H1 (cell line): ENCODE data around the gene GANC. TPM values are rescaled to one million over a fixed set of nuclear protein-coding genes. Genes with fewer than 3 reads are reported as not detected.

Experiments used
- CTCF ChIA-PET: fragments of 300-600 bp; sonication (Branson Sonifier 250); formaldehyde crosslinking; loops from one replicate; lab custom pipeline; 2021; ENCODE audit not compliant: partially characterized antibody; lab: Charles Lee
- POLR2A ChIA-PET: fragments of 300-600 bp; sonication (Branson Sonifier 250); formaldehyde crosslinking; loops from one replicate; lab custom pipeline; 2021; ENCODE audit warnings: inconsistent platforms; ENCODE audit not compliant: partially characterized antibody; lab: Charles Lee
- DNase-seq, 2 experiments: peaks; one replicate each; pipeline versions ENCODE4 v3.0.0 to v3.0.0-alpha.2; 2010 to 2022; ENCODE audit warnings: low spot score in 2 of 2, low read depth in 1 of 2, mixed read lengths in 1 of 2
- FAIRE-seq: peaks from 2 replicates; lab custom pipeline; 2011; peaks lifted over from hg19 to GRCh38; lab: Jason Lieb, UNC
- H2AFZ ChIP-seq: 2 replicates; pipeline ENCODE4 v1.8.1; 2012; ENCODE audit warnings: low read length, inconsistent platforms
- H2AK5ac ChIP-seq: 2 replicates; pipeline ENCODE4 v1.6.1; 2013; ENCODE audit warnings: low read depth, low read length
- H2BK120ac ChIP-seq: replicated peaks from 2 replicates; pipeline ENCODE3; 2013; ENCODE audit warnings: low read depth, low read length, inconsistent platforms
- H2BK12ac ChIP-seq: 2 replicates; pipeline ENCODE4 v1.6.1; 2013; ENCODE audit warnings: low read depth, low read length
- H2BK15ac ChIP-seq: 2 replicates; pipeline ENCODE4 v1.6.1; 2013; ENCODE audit warnings: low read length
- H2BK20ac ChIP-seq: 2 replicates; pipeline ENCODE4 v1.6.1; 2013; ENCODE audit warnings: low read length
- H2BK5ac ChIP-seq: 2 replicates; pipeline ENCODE4 v1.6.1; 2013; ENCODE audit warnings: low read depth, low read length
- H3K14ac ChIP-seq: 2 replicates; pipeline ENCODE4 v1.6.1; 2013; ENCODE audit warnings: inconsistent platforms; ENCODE audit not compliant: insufficient read length
- H3K18ac ChIP-seq: 2 replicates; pipeline ENCODE4 v1.6.1; 2013; ENCODE audit warnings: low read length; ENCODE audit errors: extremely low read depth
- H3K23ac ChIP-seq: 2 replicates; pipeline ENCODE4 v1.6.1; 2013; ENCODE audit warnings: inconsistent platforms; ENCODE audit not compliant: insufficient read length
- H3K23me2 ChIP-seq: 2 replicates; pipeline ENCODE4 v1.6.1; 2013; ENCODE audit warnings: low read depth, low read length
- H3K27ac ChIP-seq: 2 replicates; pipeline ENCODE4 v1.6.1; 2011; ENCODE audit warnings: low read depth, low read length, inconsistent platforms
- H3K27me3 ChIP-seq, 4 experiments: replicated peaks in 1 of 4; 1 replicate in 1 of 4; 2 replicates in 3 of 4; pipeline versions ENCODE4 v1.6.1 to v1.8.1; 2011 to 2013; ENCODE audit warnings: low read length in 3 of 4, mild to moderate bottlenecking in 3 of 4, inconsistent platforms in 2 of 4, mixed read lengths in 2 of 4, moderate library complexity in 1 of 4; ENCODE audit not compliant: control insufficient read depth in 3 of 4, insufficient read depth in 3 of 4; ENCODE audit errors: extremely low read depth in 1 of 4
- H3K36me3 ChIP-seq, 4 experiments: 2 replicates each; pipeline versions ENCODE4 v1.6.1 to v1.8.1; 2011 to 2013; ENCODE audit warnings: mild to moderate bottlenecking in 4 of 4, low read length in 3 of 4, moderate library complexity in 2 of 4, control low read depth in 1 of 4, inconsistent platforms in 1 of 4; ENCODE audit not compliant: insufficient read depth in 4 of 4, control insufficient read depth in 2 of 4
- H3K4ac ChIP-seq: replicated peaks from 2 replicates; pipeline ENCODE3; 2013; ENCODE audit warnings: low read length, low read depth, mixed read lengths, inconsistent platforms; ENCODE audit not compliant: insufficient read length
- H3K4me1 ChIP-seq, 4 experiments: replicated peaks in 1 of 4; 1 replicate in 1 of 4; 2 replicates in 3 of 4; pipeline versions ENCODE4 v1.6.1 to v1.8.1; 2011 to 2013; ENCODE audit warnings: low read length in 3 of 4, inconsistent platforms in 2 of 4, mixed read lengths in 1 of 4; ENCODE audit not compliant: insufficient read depth in 4 of 4, control insufficient read depth in 3 of 4
- H3K4me2 ChIP-seq, 2 experiments: 2 replicates each; pipeline versions ENCODE4 v1.6.1 to v1.8.1; 2011 to 2013; ENCODE audit warnings: low read depth in 2 of 2, low read length in 2 of 2, control low read depth in 1 of 2, inconsistent platforms in 1 of 2, mild to moderate bottlenecking in 1 of 2; ENCODE audit not compliant: insufficient read depth in 1 of 2
- H3K4me3 ChIP-seq, 4 experiments: fragments of 200-600, 300-600 bp in 1 of 4; sonication (generic), shearing (Covaris generic), sonication (Bioruptor Twin) in 1 of 4; 2 replicates each; pipeline versions ENCODE4 v1.5.1 to v1.8.1; 2011 to 2016; ENCODE audit warnings: low read length in 4 of 4, low read depth in 3 of 4, control low read depth in 2 of 4, inconsistent platforms in 2 of 4, mild to moderate bottlenecking in 2 of 4, mixed read lengths in 1 of 4, moderate library complexity in 1 of 4; ENCODE audit not compliant: insufficient read depth in 2 of 4; ENCODE audit errors: extremely low read depth in 1 of 4
- H3K56ac ChIP-seq: replicated peaks from 2 replicates; pipeline ENCODE3; 2013; ENCODE audit warnings: low read depth, mild to moderate bottlenecking, mixed read lengths, low read length, inconsistent platforms; ENCODE audit not compliant: insufficient read length
- H3K79me1 ChIP-seq: 2 replicates; pipeline ENCODE4 v1.6.1; 2013; ENCODE audit warnings: low read depth, low read length, control low read depth
- H3K79me2 ChIP-seq, 2 experiments: 2 replicates each; pipeline versions ENCODE4 v1.6.1 to v1.8.1; 2012 to 2013; ENCODE audit warnings: low read length in 2 of 2, mild to moderate bottlenecking in 2 of 2, inconsistent platforms in 1 of 2; ENCODE audit not compliant: insufficient read depth in 2 of 2, control insufficient read depth in 1 of 2
- H3K9ac ChIP-seq, 4 experiments: replicated peaks in 1 of 4; 1 replicate in 1 of 4; 2 replicates in 3 of 4; pipeline versions ENCODE4 v1.6.1 to v1.8.1; 2011 to 2013; ENCODE audit warnings: low read depth in 3 of 4, low read length in 3 of 4, control low read depth in 2 of 4, mild to moderate bottlenecking in 2 of 4, moderate library complexity in 2 of 4, inconsistent platforms in 1 of 4; ENCODE audit errors: extremely low read depth in 1 of 4
- H3K9me3 ChIP-seq, 2 experiments: 2 replicates each; pipeline versions ENCODE4 v1.6.1 to v1.8.1; 2012 to 2013; ENCODE audit warnings: mild to moderate bottlenecking in 2 of 2, moderate library complexity in 2 of 2, control low read depth in 1 of 2, inconsistent platforms in 1 of 2, low read depth in 1 of 2, low read length in 1 of 2, mixed read lengths in 1 of 2; ENCODE audit not compliant: insufficient read depth in 2 of 2
- H4K20me1 ChIP-seq, 2 experiments: replicated peaks in 1 of 2; 2 replicates each; pipeline versions ENCODE3 to v1.8.1; 2011 to 2013; ENCODE audit warnings: inconsistent platforms in 2 of 2, low read length in 2 of 2, mild to moderate bottlenecking in 1 of 2; ENCODE audit not compliant: insufficient read depth in 2 of 2, control insufficient read depth in 1 of 2
- H4K5ac ChIP-seq: 2 replicates; pipeline ENCODE4 v1.6.1; 2013; ENCODE audit warnings: low read length, low read depth, mixed read lengths, inconsistent platforms; ENCODE audit not compliant: insufficient read length
- H4K8ac ChIP-seq: 2 replicates; pipeline ENCODE4 v1.8.0; 2013; ENCODE audit warnings: mild to moderate bottlenecking, moderate library complexity, low read length, inconsistent platforms; ENCODE audit not compliant: insufficient read depth; ENCODE audit errors: extremely low read depth
- H4K91ac ChIP-seq: replicated peaks from 2 replicates; pipeline ENCODE3; 2013; ENCODE audit warnings: low read length, mixed read lengths, inconsistent platforms; ENCODE audit not compliant: insufficient read length
- ATF2 ChIP-seq: IDR thresholded peaks from 2 replicates; pipeline ENCODE4 v1.6.1; 2012; ENCODE audit warnings: low read length, inconsistent platforms
- BACH1 ChIP-seq: IDR thresholded peaks from 2 replicates; pipeline ENCODE4 v1.6.1; 2012; ENCODE audit warnings: low read length, improper control_type of control experiment
- BRCA1 ChIP-seq: IDR thresholded peaks from 2 replicates; pipeline ENCODE4 v1.6.1; 2012; ENCODE audit warnings: low read depth, low read length, improper control_type of control experiment
- CBX5 ChIP-seq: fragments of 300-800, 300-1000 bp; sonication (generic); IDR thresholded peaks from 2 replicates; pipeline ENCODE4 v1.7.1; 2016; ENCODE audit warnings: antibody characterized with exemption, low read length, low read depth
- CHD2 ChIP-seq: IDR thresholded peaks from 2 replicates; pipeline ENCODE4 v1.6.1; 2012; ENCODE audit warnings: low read length, improper control_type of control experiment
- GABPA ChIP-seq: IDR thresholded peaks from 2 replicates; pipeline ENCODE4 v1.6.1; 2011; ENCODE audit warnings: mild to moderate bottlenecking, low read length, moderate library complexity, borderline replicate concordance; ENCODE audit not compliant: insufficient read depth
- GTF2F1 ChIP-seq: IDR thresholded peaks from 2 replicates; pipeline ENCODE4 v1.6.1; 2012; ENCODE audit warnings: low read depth, low read length, improper control_type of control experiment, borderline replicate concordance
- HDAC2 ChIP-seq, 2 experiments: fragments of 300-600 bp in 1 of 2; sonication (generic) in 1 of 2; IDR thresholded peaks; 2 replicates each; pipeline ENCODE4 v1.6.1; 2011 to 2012; ENCODE audit warnings: low read depth in 2 of 2, low read length in 2 of 2, mild to moderate bottlenecking in 2 of 2, moderate library complexity in 2 of 2, borderline replicate concordance in 1 of 2, inconsistent platforms in 1 of 2
- KDM4A ChIP-seq: IDR thresholded peaks from one replicate; pipeline ENCODE4 v1.7.1; 2012; ENCODE audit warnings: low read depth, mild to moderate bottlenecking, moderate library complexity, low read length, inconsistent platforms; ENCODE audit not compliant: severe bottlenecking
- KDM5A ChIP-seq: fragments of 200-600 bp; IDR thresholded peaks from 2 replicates; pipeline ENCODE4 v1.7.1; 2012; ENCODE audit warnings: mild to moderate bottlenecking, low read length, inconsistent platforms, mixed read lengths
- TAF7 ChIP-seq: optimal IDR thresholded peaks from 2 replicates; pipeline ENCODE3; 2011; ENCODE audit warnings: low read depth, mild to moderate bottlenecking, inconsistent platforms, low read length, moderate library complexity, borderline replicate concordance
- TCF12 ChIP-seq: IDR thresholded peaks from 2 replicates; pipeline ENCODE4 v1.6.1; 2011; ENCODE audit warnings: low read depth, mild to moderate bottlenecking, low read length
- WGBS, 2 experiments: shearing (Covaris generic) in 1 of 2; methylation state at CpG; one replicate each; pipeline versions ENCODE4 v1.1.6 to v1.1.7; 2013 to 2015; ENCODE audit warnings: low lambda C conversion rate in 2 of 2, mixed read lengths in 2 of 2, inconsistent platforms in 1 of 2, low coverage in 1 of 2, missing lambda C conversion rate in 1 of 2; ENCODE audit not compliant: insufficient replicate concordance in 2 of 2, insufficient coverage in 1 of 2, insufficient read length in 1 of 2; ENCODE audit errors: extremely low coverage in 1 of 2, missing lambda C conversion rate in 1 of 2; 5-methylcytosine and 5-hydroxymethylcytosine counted together
- polyA plus RNA-seq, 7 experiments: library from polyadenylated mRNA; depleted of rRNA in 3 of 7; stranded (reverse) in 5 of 7; unstranded in 2 of 7; fragments of >200 nt in 5 of 7; fragments of 200-250 nt in 2 of 7; gene quantifications; 1 replicate in 5 of 7; 2 replicates in 1 of 7; 4 replicates in 1 of 7; pipeline versions ENCODE4 v1.2.1 to v1.2.3, GENCODE V29; 2011 to 2013; ENCODE audit warnings: missing spikeins in 2 of 7, mixed read lengths in 2 of 7
- total RNA-seq: library from RNA; stranded (reverse); fragmentation: NEBNext Ultra II Directional; extraction: Animal tissue kit (Norgen Biotek cat#: 25700); gene quantifications from 2 replicates; pipeline ENCODE4 v1.2.1, GENCODE V29; 2021

The GANC gene
- total and polyA plus RNA-seq, 2 of the 8 experiments (the other 6 are each of a cell fraction or from before 2014, with no cell fraction given), result 6.8 to 14.4 TPM

- FAIRE-seq, result no peak
- Histone ChIP-seq H2BK120ac (no peak overlapping the region), H2BK5ac (no peak overlapping the region), H3K4me2 (no peak overlapping the region), H3K9ac (no peak overlapping the region), H3K23ac (no peak overlapping the region), H4K5ac (no peak overlapping the region), H4K8ac (no peak overlapping the region), H3K36me3 (peaks cover 2 to 47% (median 16%) of the 10 kb centered on the region in 4 experiments; a peak in 6 of 8 replicates), H3K27me3 (no peaks in the 10 kb centered on the region), H3K14ac (no peak overlapping the region), H2BK12ac (no peak overlapping the region), H3K23me2 (no peaks in the 10 kb centered on the region; the same call in 1 of the 2 replicates), H3K79me1 (no peaks in the 10 kb centered on the region), H3K4ac (no peak overlapping the region), H4K20me1 (peaks cover 0 to 2% of the 10 kb centered on the region in 2 experiments), H3K4me3 (no peak overlapping the region), H2BK20ac (no peak overlapping the region), H4K91ac (no peak overlapping the region), H3K27ac (no peak overlapping the region), H3K56ac (no peak overlapping the region), H3K79me2 (no peaks in the 10 kb centered on the region), H2AK5ac (no peak overlapping the region), H3K4me1 (no peaks in the 10 kb centered on the region), H3K9me3 (no peaks in the 10 kb centered on the region), H2AFZ (no peak overlapping the region), H2BK15ac (no peak overlapping the region), H3K18ac (no peak overlapping the region)
- TF ChIP-seq BACH1 (no peak), HDAC2 (IDR thresholded peaks at IDR 0.05; ENCODE audit: borderline replicate concordance in 1 of 2, low read depth in 2 of 2, low read length in 2 of 2) (no peak), TCF12 (no peak), KDM5A (no peak), GTF2F1 (no peak), GABPA (no peak), KDM4A (no peak), TAF7 (no peak), CHD2 (no peak), CBX5 (no peak), ATF2 (no peak), BRCA1 (no peak)
- DNase-seq, result no peak
- ChIA-PET CTCF (interaction anchor here (1.4 kb wide), 1 partner anchor 152 kb away, joined by 3 read pairs; no protein-coding TSS in a partner anchor), POLR2A (no interaction called here)
- WGBS, 2 experiments, result 88% methylated on average over 2 of the region's 2 CpGs; no CpG with 5 or more reads in 1 of the 2 experiments
Observed at GRCh38 chr15:42233107-42233506, 39.9 kb upstream of the GANC start.
